IMR-90 (cell line): ENCODE measurements around the gene OVOL3. TPM values are rescaled to one million over a fixed set of nuclear protein-coding genes. Genes with fewer than 3 reads are reported as not detected.

Experiments used
- ATAC-seq: fragments of 200-7000 bp; cut with Tn5 transposase; 2 replicates; pipeline ENCODE4 v1.9.1; 2020; ENCODE audit warnings: low read depth, mild to moderate bottlenecking, moderate library complexity
- BruUV-seq: library from RNA; stranded (reverse); fragments of 400-500 nt; replicated peaks from 2 replicates; lab custom pipeline; 2021; lab: Mats Ljungman, UMichigan
- CTCF ChIA-PET: fragments of 300-600 bp; formaldehyde crosslinking; extraction: SDS; loops from one replicate; lab custom pipeline; 2021; ENCODE audit warnings: antibody characterized with exemption; lab: Yijun Ruan, JAX
- POLR2A ChIA-PET: fragments of 300-600 bp; sonication (Branson Sonifier 250); formaldehyde crosslinking; loops from one replicate; lab custom pipeline; 2022; ENCODE audit warnings: antibody characterized with exemption; ENCODE audit not compliant: unreplicated experiment; lab: Charles Lee
- DNase-seq: peaks from one replicate; pipeline ENCODE4 v3.0.0; 2013
- H2AFZ ChIP-seq: replicated peaks from 2 replicates; pipeline ENCODE3; 2013; ENCODE audit warnings: low read length, mild to moderate bottlenecking; ENCODE audit not compliant: poor library complexity
- H2AK5ac ChIP-seq: 2 replicates; pipeline ENCODE4 v1.6.1; 2013; ENCODE audit warnings: low read depth, low read length, inconsistent platforms
- H2AK9ac ChIP-seq: replicated peaks from 2 replicates; pipeline ENCODE3; 2013; ENCODE audit warnings: mild to moderate bottlenecking, low read depth, low read length, moderate library complexity; ENCODE audit not compliant: poor library complexity
- H2BK120ac ChIP-seq: 2 replicates; pipeline ENCODE4 v1.6.1; 2013; ENCODE audit warnings: low read depth, low read length, inconsistent platforms
- H2BK15ac ChIP-seq: 3 replicates; pipeline ENCODE4 v1.6.1; 2013; ENCODE audit warnings: low read depth, low read length, inconsistent platforms
- H2BK20ac ChIP-seq: 2 replicates; pipeline ENCODE4 v1.6.1; 2013; ENCODE audit warnings: low read depth, mild to moderate bottlenecking, inconsistent platforms, low read length, moderate library complexity
- H2BK5ac ChIP-seq: 2 replicates; pipeline ENCODE4 v1.6.1; 2013; ENCODE audit warnings: mild to moderate bottlenecking, low read depth, low read length, inconsistent platforms; ENCODE audit not compliant: poor library complexity, severe bottlenecking
- H3K14ac ChIP-seq: replicated peaks from 2 replicates; pipeline ENCODE4 v1.6.1; 2013; ENCODE audit warnings: low read depth, low read length, inconsistent platforms
- H3K18ac ChIP-seq: 2 replicates; pipeline ENCODE4 v1.6.1; 2013; ENCODE audit warnings: low read depth, low read length, control low read depth
- H3K23ac ChIP-seq: 2 replicates; pipeline ENCODE4 v1.6.1; 2013; ENCODE audit warnings: low read depth, low read length, inconsistent platforms
- H3K27ac ChIP-seq: 2 replicates; pipeline ENCODE4 v1.5.1; 2013; ENCODE audit warnings: mild to moderate bottlenecking, control low read depth, low read length; ENCODE audit not compliant: insufficient read depth
- H3K27me3 ChIP-seq: 2 replicates; pipeline ENCODE4 v1.6.1; 2013; ENCODE audit warnings: low read length; ENCODE audit not compliant: control insufficient read depth, insufficient read depth
- H3K36me3 ChIP-seq: 2 replicates; pipeline ENCODE4 v1.6.1; 2013; ENCODE audit warnings: low read length, mixed read lengths; ENCODE audit not compliant: control insufficient read depth, insufficient read depth
- H3K4ac ChIP-seq: 2 replicates; pipeline ENCODE4 v1.6.1; 2013; ENCODE audit warnings: low read depth, low read length, inconsistent platforms
- H3K4me1 ChIP-seq: 2 replicates; pipeline ENCODE4 v1.6.1; 2013; ENCODE audit warnings: low read length, mixed read lengths; ENCODE audit not compliant: control insufficient read depth, insufficient read depth
- H3K4me2 ChIP-seq: 2 replicates; pipeline ENCODE4 v1.6.1; 2013; ENCODE audit warnings: low read depth, mild to moderate bottlenecking, control low read depth, low read length, moderate library complexity
- H3K4me3 ChIP-seq: 2 replicates; pipeline ENCODE4 v1.5.1; 2013; ENCODE audit warnings: low read depth, mild to moderate bottlenecking, control low read depth, low read length, moderate library complexity; ENCODE audit not compliant: insufficient read depth
- H3K56ac ChIP-seq: 2 replicates; pipeline ENCODE4 v1.6.1; 2013; ENCODE audit warnings: low read length, inconsistent platforms; ENCODE audit not compliant: insufficient read depth; ENCODE audit errors: extremely low read depth
- H3K79me1 ChIP-seq, 2 experiments: 2 replicates each; pipeline ENCODE4 v1.6.1; 2013; ENCODE audit warnings: low read length in 2 of 2, inconsistent platforms in 1 of 2, low read depth in 1 of 2
- H3K9ac ChIP-seq: 2 replicates; pipeline ENCODE4 v1.6.1; 2013; ENCODE audit warnings: low read depth, low read length, control low read depth
- H3K9me1 ChIP-seq: 2 replicates; pipeline ENCODE4 v1.6.1; 2013; ENCODE audit warnings: low read length, inconsistent platforms; ENCODE audit not compliant: insufficient read depth
- H3K9me3 ChIP-seq: 2 replicates; pipeline ENCODE4 v1.6.1; 2013; ENCODE audit warnings: low read length; ENCODE audit not compliant: control insufficient read depth, insufficient read depth
- H4K20me1 ChIP-seq: 2 replicates; pipeline ENCODE4 v1.6.1; 2013; ENCODE audit warnings: low read length, inconsistent platforms; ENCODE audit not compliant: insufficient read depth
- H4K5ac ChIP-seq: 2 replicates; pipeline ENCODE4 v1.6.1; 2013; ENCODE audit warnings: mild to moderate bottlenecking, low read depth, low read length, control low read depth
- H4K8ac ChIP-seq, 2 experiments: 2 replicates each; pipeline ENCODE4 v1.6.1; 2013; ENCODE audit warnings: low read depth in 2 of 2, low read length in 2 of 2, control low read depth in 1 of 2, inconsistent platforms in 1 of 2
- H4K91ac ChIP-seq: 2 replicates; pipeline ENCODE4 v1.6.1; 2013; ENCODE audit warnings: low read depth, low read length, inconsistent platforms; ENCODE audit not compliant: insufficient read depth
- CEBPB ChIP-seq: IDR thresholded peaks from 2 replicates; pipeline ENCODE4 v1.6.1; 2012; ENCODE audit warnings: low read depth, low read length, improper control_type of control experiment
- CHD1 ChIP-seq: IDR thresholded peaks from 2 replicates; pipeline ENCODE4 v1.6.1; 2012; ENCODE audit warnings: low read depth, low read length, improper control_type of control experiment
- FOS ChIP-seq: fragments of 150-350 bp; IDR thresholded peaks from 2 replicates; pipeline ENCODE4 v1.6.1; 2016; ENCODE audit warnings: low read depth, low read length
- MAZ ChIP-seq: IDR thresholded peaks from 2 replicates; pipeline ENCODE4 v1.6.1; 2012; ENCODE audit warnings: low read depth, mild to moderate bottlenecking, low read length, improper control_type of control experiment, moderate library complexity, borderline replicate concordance
- MXI1 ChIP-seq: IDR thresholded peaks from 2 replicates; pipeline ENCODE4 v1.6.1; 2012; ENCODE audit warnings: low read depth, mild to moderate bottlenecking, low read length, moderate library complexity, borderline replicate concordance
- NFE2L2 ChIP-seq: fragments of 150-350 bp; IDR thresholded peaks from 2 replicates; pipeline ENCODE4 v1.6.1; 2016; ENCODE audit warnings: low read depth, mild to moderate bottlenecking, low read length
- POLR2A ChIP-seq: IDR thresholded peaks from 2 replicates; pipeline ENCODE4 v1.6.1; 2012; ENCODE audit warnings: mild to moderate bottlenecking, low read depth, low read length
- RAD21 ChIP-seq: IDR thresholded peaks from 2 replicates; pipeline ENCODE4 v1.6.1; 2012; ENCODE audit warnings: low read length, improper control_type of control experiment
- RFX5 ChIP-seq: IDR thresholded peaks from 2 replicates; pipeline ENCODE4 v1.8.0; 2012; ENCODE audit warnings: low read depth, mild to moderate bottlenecking, low read length, moderate library complexity
- SMC3 ChIP-seq: fragments of 150-350 bp; IDR thresholded peaks from 2 replicates; pipeline ENCODE4 v1.6.1; 2016; ENCODE audit warnings: low read depth, mild to moderate bottlenecking, antibody characterized with exemption, low read length, moderate library complexity
- WGBS, 2 experiments: methylation state at CpG; one replicate each; pipeline versions ENCODE4 v1.1.5 to v1.1.7; 2013; ENCODE audit warnings: missing lambda C conversion rate in 2 of 2; ENCODE audit not compliant: insufficient read length in 1 of 2; ENCODE audit errors: extremely low coverage in 2 of 2; 5-methylcytosine and 5-hydroxymethylcytosine counted together
- dilution Hi-C: fragments of 300-500 bp; cut with HindIII; formaldehyde crosslinking; loops from one replicate; pipeline ENCODE4 v1.14.3; 2018; ENCODE audit warnings: low sequenced_read_pairs; ENCODE audit not compliant: unreplicated experiment
- in situ Hi-C: fragments of 300-500 bp; cut with MboI; formaldehyde crosslinking; loops from 3 replicates; pipeline ENCODE4 v1.14.3; 2019; ENCODE audit warnings: low sequenced_read_pairs, inconsistent platforms, mixed read lengths
- intact Hi-C: fragments of 100-400 bp; cut with micrococcal nuclease; formaldehyde crosslinking; loops from 2 replicates; pipeline ENCODE4 v1.10.0; 2022
- polyA plus RNA-seq, 3 experiments: library from polyadenylated mRNA; depleted of rRNA; stranded (reverse); fragments of >200 nt; gene quantifications; 2 replicates each; pipeline ENCODE4 v1.2.3, GENCODE V29; 2012; ENCODE audit warnings: low replicate concordance in 1 of 3
- total RNA-seq: library from RNA; depleted of rRNA; stranded (reverse); fragments of >200 nt; gene quantifications from 2 replicates; pipeline ENCODE4 v1.2.3, GENCODE V29; 2012
- TF ChIP-seq, protein P1 (sequence below): fragments of 150-350 bp; IDR thresholded peaks from 2 replicates; pipeline ENCODE4 v1.6.1; 2017; ENCODE audit warnings: mild to moderate bottlenecking, antibody characterized with exemption, low read length, low read depth
- TF ChIP-seq, protein P2 (sequence below): conservative IDR thresholded peaks from 2 replicates; pipeline ENCODE4 v1.5.1; 2012; ENCODE audit warnings: mild to moderate bottlenecking, low read depth, low read length, improper control_type of control experiment
- TF ChIP-seq, protein P3 (sequence below): fragments of 150-350 bp; IDR thresholded peaks from 2 replicates; pipeline ENCODE4 v1.6.1; 2016; ENCODE audit warnings: low read depth, mild to moderate bottlenecking, low read length, moderate library complexity, borderline replicate concordance

OVOL3 gene
- total and polyA plus RNA-seq, 2 of the 4 experiments (the other 2 are of a cell fraction): not detected

DNA sequence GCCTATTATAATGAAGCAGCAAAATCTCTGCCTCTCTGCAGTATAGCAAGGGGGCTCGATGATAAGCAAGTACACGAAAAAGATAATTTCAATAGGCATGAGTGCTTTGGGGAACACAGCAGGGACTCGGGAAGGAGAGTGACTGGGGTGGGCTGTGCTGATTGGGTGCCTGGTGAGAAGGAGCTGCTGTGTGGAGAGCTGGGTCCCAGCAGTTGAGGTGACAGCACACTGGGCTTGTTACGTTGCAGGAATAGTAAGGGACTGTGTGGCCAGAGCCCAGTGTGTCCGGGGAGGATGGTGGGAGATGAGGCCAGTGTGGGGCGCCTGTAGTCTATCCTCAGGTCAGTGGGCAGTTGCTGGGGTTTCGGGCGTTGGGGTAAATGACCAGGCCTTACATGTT lies 38.9 kb upstream of the OVOL3 start:
- Histone ChIP-seq H3K9me3 (no peaks in the 10 kb centered on the region), H4K8ac (no peak overlapping the region), H4K20me1 (peaks cover 29% of the 10 kb centered on the region; the same call in 1 of the 2 replicates), H4K5ac (no peak overlapping the region), H3K4me3 (no peak overlapping the region), H3K14ac (no peak overlapping the region), H2AFZ (no peak overlapping the region), H3K36me3 (peaks cover 3% of the 10 kb centered on the region; the same call in 1 of the 2 replicates), H3K9ac (no peak overlapping the region), H3K4ac (no peak overlapping the region), H3K18ac (no peak overlapping the region), H2BK15ac (no peak overlapping the region), H4K91ac (no peak overlapping the region), H3K4me2 (no peak overlapping the region), H2BK120ac (no peak overlapping the region), H3K27ac (no peak overlapping the region), H3K27me3 (no peaks in the 10 kb centered on the region), H2AK5ac (no peak overlapping the region), H3K9me1 (peaks cover 14% of the 10 kb centered on the region; the same call in 1 of the 2 replicates), H3K56ac (no peak overlapping the region), H2AK9ac (no peak overlapping the region), H3K79me1 (peaks cover 13 to 31% of the 10 kb centered on the region in 2 experiments), H2BK20ac (no peak overlapping the region), H2BK5ac (no peak overlapping the region), H3K4me1 (no peaks in the 10 kb centered on the region), H3K23ac (no peak overlapping the region)
- 92% methylated on average over 4 of the region's 8 CpGs; no CpG with 5 or more reads in 1 of the 2 experiments for WGBS, 2 experiments
- ATAC-seq (no peak), DNase-seq (no peak)
- intact Hi-C loops (no loop called here), in situ Hi-C loops (no loop called here), dilution Hi-C loops (no loop called here)
- ChIA-PET POLR2A (no interaction called here), CTCF (no interaction called here)
- TF ChIP-seq NFE2L2 (no peak), SMC3 (no peak), RFX5 (no peak), CHD1 (no peak), CEBPB (no peak), MXI1 (no peak), RAD21 (no peak), POLR2A (no peak), FOS (no peak), MAZ (no peak)
- TF ChIP-seq, protein P1, sequence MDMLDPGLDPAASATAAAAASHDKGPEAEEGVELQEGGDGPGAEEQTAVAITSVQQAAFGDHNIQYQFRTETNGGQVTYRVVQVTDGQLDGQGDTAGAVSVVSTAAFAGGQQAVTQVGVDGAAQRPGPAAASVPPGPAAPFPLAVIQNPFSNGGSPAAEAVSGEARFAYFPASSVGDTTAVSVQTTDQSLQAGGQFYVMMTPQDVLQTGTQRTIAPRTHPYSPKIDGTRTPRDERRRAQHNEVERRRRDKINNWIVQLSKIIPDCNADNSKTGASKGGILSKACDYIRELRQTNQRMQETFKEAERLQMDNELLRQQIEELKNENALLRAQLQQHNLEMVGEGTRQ: no peak
- TF ChIP-seq, protein P2, sequence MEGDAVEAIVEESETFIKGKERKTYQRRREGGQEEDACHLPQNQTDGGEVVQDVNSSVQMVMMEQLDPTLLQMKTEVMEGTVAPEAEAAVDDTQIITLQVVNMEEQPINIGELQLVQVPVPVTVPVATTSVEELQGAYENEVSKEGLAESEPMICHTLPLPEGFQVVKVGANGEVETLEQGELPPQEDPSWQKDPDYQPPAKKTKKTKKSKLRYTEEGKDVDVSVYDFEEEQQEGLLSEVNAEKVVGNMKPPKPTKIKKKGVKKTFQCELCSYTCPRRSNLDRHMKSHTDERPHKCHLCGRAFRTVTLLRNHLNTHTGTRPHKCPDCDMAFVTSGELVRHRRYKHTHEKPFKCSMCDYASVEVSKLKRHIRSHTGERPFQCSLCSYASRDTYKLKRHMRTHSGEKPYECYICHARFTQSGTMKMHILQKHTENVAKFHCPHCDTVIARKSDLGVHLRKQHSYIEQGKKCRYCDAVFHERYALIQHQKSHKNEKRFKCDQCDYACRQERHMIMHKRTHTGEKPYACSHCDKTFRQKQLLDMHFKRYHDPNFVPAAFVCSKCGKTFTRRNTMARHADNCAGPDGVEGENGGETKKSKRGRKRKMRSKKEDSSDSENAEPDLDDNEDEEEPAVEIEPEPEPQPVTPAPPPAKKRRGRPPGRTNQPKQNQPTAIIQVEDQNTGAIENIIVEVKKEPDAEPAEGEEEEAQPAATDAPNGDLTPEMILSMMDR: no peak
- TF ChIP-seq, protein P3, sequence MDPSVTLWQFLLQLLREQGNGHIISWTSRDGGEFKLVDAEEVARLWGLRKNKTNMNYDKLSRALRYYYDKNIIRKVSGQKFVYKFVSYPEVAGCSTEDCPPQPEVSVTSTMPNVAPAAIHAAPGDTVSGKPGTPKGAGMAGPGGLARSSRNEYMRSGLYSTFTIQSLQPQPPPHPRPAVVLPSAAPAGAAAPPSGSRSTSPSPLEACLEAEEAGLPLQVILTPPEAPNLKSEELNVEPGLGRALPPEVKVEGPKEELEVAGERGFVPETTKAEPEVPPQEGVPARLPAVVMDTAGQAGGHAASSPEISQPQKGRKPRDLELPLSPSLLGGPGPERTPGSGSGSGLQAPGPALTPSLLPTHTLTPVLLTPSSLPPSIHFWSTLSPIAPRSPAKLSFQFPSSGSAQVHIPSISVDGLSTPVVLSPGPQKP: no peak
- BruUV-seq: no TSS peak
